Measurements from ENCODE around the gene C6orf89. TPM values are rescaled to one million over a fixed set of nuclear protein-coding genes. Genes with fewer than 3 reads are reported as not detected.

The C6orf89 gene
- total and polyA plus RNA-seq, 10 donors: 5.7 to 49.8 (median 34.7) TPM

DNA sequence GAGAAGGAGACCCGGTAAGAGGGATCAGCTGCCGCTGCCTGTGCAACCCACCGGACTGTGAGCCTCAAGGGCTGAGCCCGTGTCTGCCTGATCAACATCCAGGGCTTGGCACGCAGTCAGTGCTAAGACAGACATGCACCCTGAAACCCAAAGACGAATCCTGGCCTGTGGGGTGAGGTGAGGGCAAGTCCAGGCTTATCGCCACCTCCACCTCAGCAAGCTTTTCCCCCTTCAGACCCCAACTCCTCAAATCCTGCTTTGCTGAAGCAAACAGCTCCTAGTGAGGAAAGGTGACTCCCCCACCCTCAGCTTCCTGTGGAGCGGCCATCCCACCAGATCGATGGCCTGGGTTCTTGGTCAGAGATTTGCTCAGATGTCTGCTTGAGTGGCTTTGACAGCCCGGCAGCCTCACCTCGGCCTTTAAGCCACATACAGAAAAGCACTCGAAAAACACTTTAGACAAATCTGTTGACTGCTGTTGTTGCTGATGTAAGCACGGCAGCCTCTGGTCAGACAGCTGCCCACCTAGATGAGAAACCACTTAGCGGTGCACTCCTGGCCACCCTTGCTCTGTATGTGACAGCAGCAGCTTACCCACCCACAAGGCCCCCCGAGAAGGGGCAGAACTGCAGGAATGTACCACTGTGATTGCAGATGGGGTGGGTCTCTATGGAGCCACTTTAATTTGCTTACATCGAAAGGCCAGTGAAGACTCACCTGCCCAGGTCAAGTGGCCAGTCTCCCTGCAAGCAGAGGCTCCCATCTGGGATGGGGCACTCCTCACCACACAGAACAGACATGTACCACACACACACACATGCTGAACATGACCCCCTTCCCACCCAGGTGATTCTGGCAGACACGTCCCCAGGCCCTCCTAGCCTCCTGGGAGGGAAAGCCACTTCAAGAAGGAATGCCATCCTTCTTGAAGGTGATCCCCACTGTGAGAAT is 85.4 kb downstream of the C6orf89 start:
- Histone ChIP-seq H3K9me3 (no peaks in the 10 kb centered on the region), H3K36me3 (peaks cover 12 to 100% (median 96%) of the 10 kb centered on the region in 6 donors), H3K4me3 (no peak overlapping the region), H3K27me3 (replicated peaks in 1 of 7) (no peaks in the 10 kb centered on the region), H3K4me1 (no peaks in the 10 kb centered on the region), H3K27ac (no peak overlapping the region)
- peak in 2 of 3 donors; percentile 17 to 26 for TF ChIP-seq POLR2AphosphoS5 (IDR thresholded peaks at IDR 0.05)
- TF ChIP-seq, protein P1, sequence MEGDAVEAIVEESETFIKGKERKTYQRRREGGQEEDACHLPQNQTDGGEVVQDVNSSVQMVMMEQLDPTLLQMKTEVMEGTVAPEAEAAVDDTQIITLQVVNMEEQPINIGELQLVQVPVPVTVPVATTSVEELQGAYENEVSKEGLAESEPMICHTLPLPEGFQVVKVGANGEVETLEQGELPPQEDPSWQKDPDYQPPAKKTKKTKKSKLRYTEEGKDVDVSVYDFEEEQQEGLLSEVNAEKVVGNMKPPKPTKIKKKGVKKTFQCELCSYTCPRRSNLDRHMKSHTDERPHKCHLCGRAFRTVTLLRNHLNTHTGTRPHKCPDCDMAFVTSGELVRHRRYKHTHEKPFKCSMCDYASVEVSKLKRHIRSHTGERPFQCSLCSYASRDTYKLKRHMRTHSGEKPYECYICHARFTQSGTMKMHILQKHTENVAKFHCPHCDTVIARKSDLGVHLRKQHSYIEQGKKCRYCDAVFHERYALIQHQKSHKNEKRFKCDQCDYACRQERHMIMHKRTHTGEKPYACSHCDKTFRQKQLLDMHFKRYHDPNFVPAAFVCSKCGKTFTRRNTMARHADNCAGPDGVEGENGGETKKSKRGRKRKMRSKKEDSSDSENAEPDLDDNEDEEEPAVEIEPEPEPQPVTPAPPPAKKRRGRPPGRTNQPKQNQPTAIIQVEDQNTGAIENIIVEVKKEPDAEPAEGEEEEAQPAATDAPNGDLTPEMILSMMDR (IDR thresholded peaks at IDR 0.05 in 8 of 11, conservative IDR thresholded peaks at IDR 0.05 in 3 of 11): no peak
- WGBS, 5 donors: 81 to 90% (median 88%) methylated on average over 16 to 17 of the region's 17 CpGs
- DNase-seq: peak; percentile 47
- intact Hi-C loops (cut with DNase I; ENCODE audit: low total_unique reads): no loop called here

DNA sequence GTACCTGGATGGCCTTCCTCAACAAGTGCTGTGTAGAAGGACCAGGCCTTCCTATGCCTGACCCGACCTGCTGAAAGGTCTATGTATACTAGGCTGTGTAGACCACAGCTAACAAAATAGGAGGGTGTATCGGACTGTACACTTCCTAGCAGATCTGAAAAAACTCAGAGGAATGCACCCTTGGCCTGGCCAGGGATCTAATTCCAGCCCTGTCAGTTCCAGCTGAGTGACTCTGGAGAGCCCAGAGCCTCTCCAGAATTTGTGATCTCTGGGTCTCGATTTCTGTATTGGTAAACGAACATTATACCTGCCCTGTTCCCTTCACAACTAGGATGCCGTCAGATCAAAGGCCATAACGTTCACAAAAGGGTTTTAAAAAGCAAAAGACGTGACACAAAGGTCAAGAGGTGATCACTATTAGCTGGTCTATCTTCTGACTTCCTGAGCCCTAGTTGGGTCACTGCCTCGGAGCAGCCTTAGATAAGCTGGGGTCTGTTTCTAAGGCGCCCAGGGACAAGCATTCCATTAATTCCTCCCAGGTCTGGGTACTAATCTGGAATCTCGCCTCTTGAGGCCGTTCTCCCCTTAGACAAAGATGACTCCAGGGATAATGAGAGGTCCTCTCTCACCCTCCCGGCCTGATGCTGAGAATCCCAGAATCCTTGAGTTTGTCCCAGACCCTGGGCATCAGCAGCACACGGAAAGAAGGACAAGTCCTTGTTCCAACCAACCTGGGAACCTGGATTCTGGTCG is 86.3 kb downstream of the C6orf89 start:
- intact Hi-C loops (cut with DNase I; ENCODE audit: low total_unique reads): no loop called here
- Histone ChIP-seq H3K4me1 (no peaks in the 10 kb centered on the region), H3K4me3 (no peak overlapping the region), H3K36me3 (peaks cover 16 to 100% (median 100%) of the 10 kb centered on the region in 6 donors), H3K27ac (no peak overlapping the region), H3K9me3 (no peaks in the 10 kb centered on the region), H3K27me3 (replicated peaks in 1 of 7) (no peaks in the 10 kb centered on the region)
- no peak for TF ChIP-seq POLR2AphosphoS5 (IDR thresholded peaks at IDR 0.05)
- TF ChIP-seq POLR2A (IDR thresholded peaks at IDR 0.05): no peak
- TF ChIP-seq, protein P1 (IDR thresholded peaks at IDR 0.05 in 8 of 11, conservative IDR thresholded peaks at IDR 0.05 in 3 of 11): no peak
- DNase-seq: no peak
- WGBS, 5 donors: 75 to 90% (median 87%) methylated on average over 10 to 14 of the region's 14 CpGs

DNA sequence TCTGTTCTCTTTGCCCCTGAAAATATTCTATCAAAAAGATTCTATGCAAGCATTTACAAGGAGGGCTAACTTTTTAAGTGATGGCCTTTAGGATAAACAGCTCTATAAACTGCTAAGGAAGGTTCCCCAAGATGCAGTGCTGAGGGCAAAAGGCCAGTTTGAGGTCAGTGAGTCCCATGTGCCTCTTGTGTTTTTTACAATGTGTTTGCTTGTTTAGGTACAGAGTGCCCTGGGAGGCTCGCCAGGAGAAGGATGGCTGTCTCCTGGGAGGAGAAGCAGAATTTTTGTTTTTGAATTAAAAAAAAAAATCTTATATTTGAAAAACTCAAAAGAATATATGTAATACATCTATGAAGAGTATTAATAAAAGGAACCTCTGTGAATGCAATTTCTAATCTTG is 87.4 kb downstream of the C6orf89 start:
- no peaks in the 10 kb centered on the region for H3K4me1 ChIP-seq
- no peak overlapping the region for H3K4me3 ChIP-seq
- intact Hi-C loops (cut with DNase I; ENCODE audit: low total_unique reads): no loop called here
- peaks cover 16 to 100% (median 100%) of the 10 kb centered on the region in 6 donors for H3K36me3 ChIP-seq
- no peak for DNase-seq
- no peaks in the 10 kb centered on the region for H3K27me3 ChIP-seq (replicated peaks in 1 of 7)
- 90 to 100% (median 97%) methylated on average over 1 of the region's 1 CpG for WGBS, 5 donors
- TF ChIP-seq, protein P1 (IDR thresholded peaks at IDR 0.05 in 8 of 11, conservative IDR thresholded peaks at IDR 0.05 in 3 of 11): no peak
- TF ChIP-seq POLR2AphosphoS5 (IDR thresholded peaks at IDR 0.05) (no peak), POLR2A (IDR thresholded peaks at IDR 0.05) (no peak)
- no peak overlapping the region for H3K27ac ChIP-seq
- no peaks in the 10 kb centered on the region for H3K9me3 ChIP-seq

DNA sequence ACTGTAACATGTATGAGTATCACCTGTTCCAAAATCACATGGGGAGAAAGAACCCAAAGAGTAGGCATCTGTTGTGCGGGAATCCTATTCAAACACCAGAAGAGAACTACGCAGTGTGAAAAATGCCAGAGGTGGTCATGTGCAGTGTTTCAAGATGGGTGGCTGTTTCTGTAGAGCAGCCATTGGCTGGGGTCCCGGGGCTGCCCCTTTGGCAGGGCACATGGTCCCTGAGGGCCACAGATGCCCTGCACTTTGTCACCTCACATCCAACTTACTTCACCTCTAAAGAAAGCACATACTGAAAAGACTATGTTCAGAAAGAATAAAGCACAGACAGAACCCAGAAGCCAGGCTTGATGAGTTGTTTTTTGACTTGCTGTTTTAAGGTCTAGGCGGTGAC is 87.9 kb downstream of the C6orf89 start:
- H3K4me1 ChIP-seq: no peaks in the 10 kb centered on the region
- peak; percentile 24 for DNase-seq
- H3K4me3 ChIP-seq: no peak overlapping the region
- no peak overlapping the region for H3K27ac ChIP-seq
- no peak for TF ChIP-seq POLR2AphosphoS5 (IDR thresholded peaks at IDR 0.05)
- TF ChIP-seq, protein P1 (IDR thresholded peaks at IDR 0.05 in 8 of 11, conservative IDR thresholded peaks at IDR 0.05 in 3 of 11): no peak
- H3K36me3 ChIP-seq: peaks cover 16 to 100% (median 100%) of the 10 kb centered on the region in 6 donors
- WGBS, 5 donors: 73 to 100% (median 98%) methylated on average over 4 of the region's 4 CpGs
- intact Hi-C loops (cut with DNase I; ENCODE audit: low total_unique reads): no loop called here
- H3K27me3 ChIP-seq (replicated peaks in 1 of 7): no peaks in the 10 kb centered on the region
- H3K9me3 ChIP-seq: no peaks in the 10 kb centered on the region
